ENCODE measurements around the gene KLC4. TPM values are rescaled to one million over a fixed set of nuclear protein-coding genes. Genes with fewer than 3 reads are reported as not detected.

The KLC4 gene
- total RNA-seq, 4 donors from 2014 or later, result 18.0 to 43.4 (median 30.2) TPM

DNA sequence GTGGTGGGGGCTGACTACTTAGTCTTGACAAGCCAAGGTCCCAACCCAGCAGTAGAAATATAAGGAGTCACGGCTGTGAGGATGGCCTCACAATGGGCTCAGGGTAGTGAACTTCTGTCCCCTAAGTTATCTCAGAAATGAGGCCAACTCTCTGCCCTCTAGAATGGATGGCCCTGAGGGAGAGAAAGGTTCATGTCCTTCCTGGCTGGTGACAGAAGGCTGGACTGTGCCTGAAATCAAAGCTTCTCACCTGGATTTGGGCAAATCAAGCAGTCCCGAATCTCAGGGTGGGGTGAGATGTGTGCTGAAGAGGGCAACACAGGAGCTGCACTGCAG is 25.3 kb upstream of the KLC4 start:
- peaks cover 2 to 98% of the 10 kb centered on the region in 2 donors for H3K36me3 ChIP-seq
- no peaks in the 10 kb centered on the region for H3K27me3 ChIP-seq
- WGBS, 2 donors (ENCODE audit: low coverage in 1 of 2), result 67% methylated on average over 1 of the region's 2 CpGs; no CpG with 5 or more reads in 1 of the 2 donors
- H3K4me1 ChIP-seq, result peaks cover 0 to 13% (median 0%) of the 10 kb centered on the region in 3 donors
- H3K4me3 ChIP-seq, result no peak overlapping the region
- no peak for ATAC-seq
- no peaks in the 10 kb centered on the region for H3K9me3 ChIP-seq
- H3K27ac ChIP-seq, result no peak overlapping the region
- TF ChIP-seq EP300 (IDR thresholded peaks at IDR 0.05), result no peak
- TF ChIP-seq, protein P1, sequence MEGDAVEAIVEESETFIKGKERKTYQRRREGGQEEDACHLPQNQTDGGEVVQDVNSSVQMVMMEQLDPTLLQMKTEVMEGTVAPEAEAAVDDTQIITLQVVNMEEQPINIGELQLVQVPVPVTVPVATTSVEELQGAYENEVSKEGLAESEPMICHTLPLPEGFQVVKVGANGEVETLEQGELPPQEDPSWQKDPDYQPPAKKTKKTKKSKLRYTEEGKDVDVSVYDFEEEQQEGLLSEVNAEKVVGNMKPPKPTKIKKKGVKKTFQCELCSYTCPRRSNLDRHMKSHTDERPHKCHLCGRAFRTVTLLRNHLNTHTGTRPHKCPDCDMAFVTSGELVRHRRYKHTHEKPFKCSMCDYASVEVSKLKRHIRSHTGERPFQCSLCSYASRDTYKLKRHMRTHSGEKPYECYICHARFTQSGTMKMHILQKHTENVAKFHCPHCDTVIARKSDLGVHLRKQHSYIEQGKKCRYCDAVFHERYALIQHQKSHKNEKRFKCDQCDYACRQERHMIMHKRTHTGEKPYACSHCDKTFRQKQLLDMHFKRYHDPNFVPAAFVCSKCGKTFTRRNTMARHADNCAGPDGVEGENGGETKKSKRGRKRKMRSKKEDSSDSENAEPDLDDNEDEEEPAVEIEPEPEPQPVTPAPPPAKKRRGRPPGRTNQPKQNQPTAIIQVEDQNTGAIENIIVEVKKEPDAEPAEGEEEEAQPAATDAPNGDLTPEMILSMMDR (IDR thresholded peaks at IDR 0.05), result no peak
- TF ChIP-seq POLR2AphosphoS5 (IDR thresholded peaks at IDR 0.05), result no peak
- TF ChIP-seq POLR2A (IDR thresholded peaks at IDR 0.05), result no peak

DNA sequence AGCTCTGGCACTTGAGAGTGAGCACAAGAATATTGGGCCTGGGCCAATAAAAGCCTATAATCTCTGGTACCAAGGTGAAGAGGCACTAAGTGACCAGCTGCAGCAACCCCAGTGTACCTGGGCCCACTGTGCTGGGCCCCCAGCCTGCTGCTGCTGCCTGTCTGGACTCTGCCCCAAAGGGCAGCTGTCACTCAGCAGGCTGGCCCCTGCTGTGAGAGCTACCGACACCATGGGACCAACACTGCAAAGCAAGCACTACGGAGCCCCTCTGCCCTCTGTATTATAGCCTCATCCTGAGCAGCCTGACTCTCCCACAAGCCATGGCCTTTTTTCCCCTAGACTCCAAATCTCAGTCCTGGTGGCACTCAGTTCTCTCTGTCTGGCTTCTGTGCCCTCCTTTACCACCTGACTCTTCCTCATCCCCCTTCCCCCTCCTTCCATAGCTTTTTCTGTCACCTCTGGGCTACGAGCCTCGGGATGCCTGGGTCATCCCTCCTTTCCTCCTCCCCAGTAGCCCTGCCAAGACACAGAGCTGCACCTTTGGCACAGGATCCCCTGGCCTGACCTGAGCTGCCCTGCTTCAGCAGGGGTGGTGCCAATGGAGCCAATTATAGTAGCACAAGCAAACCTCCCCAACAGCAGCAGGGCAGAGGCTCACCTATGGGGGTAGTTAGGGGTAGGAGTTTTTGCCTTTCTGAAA is 23.8 kb upstream of the KLC4 start:
- Histone ChIP-seq H3K27ac (peak overlapping the region in 2 of 4 donors; percentile 2 to 40), H3K36me3 (peaks cover 0 to 97% of the 10 kb centered on the region in 2 donors), H3K27me3 (no peaks in the 10 kb centered on the region), H3K9me3 (no peaks in the 10 kb centered on the region), H3K4me3 (no peak overlapping the region), H3K4me1 (peaks cover 0 to 13% (median 0%) of the 10 kb centered on the region in 3 donors)
- no peak for TF ChIP-seq POLR2AphosphoS5 (IDR thresholded peaks at IDR 0.05)
- TF ChIP-seq, protein P1 (IDR thresholded peaks at IDR 0.05), result no peak
- TF ChIP-seq POLR2A (IDR thresholded peaks at IDR 0.05), result no peak
- TF ChIP-seq EP300 (IDR thresholded peaks at IDR 0.05), result no peak
- WGBS, 2 donors (ENCODE audit: low coverage in 1 of 2), result 15 to 100% methylated on average over 1 to 2 of the region's 4 CpGs
- ATAC-seq, result no peak

DNA sequence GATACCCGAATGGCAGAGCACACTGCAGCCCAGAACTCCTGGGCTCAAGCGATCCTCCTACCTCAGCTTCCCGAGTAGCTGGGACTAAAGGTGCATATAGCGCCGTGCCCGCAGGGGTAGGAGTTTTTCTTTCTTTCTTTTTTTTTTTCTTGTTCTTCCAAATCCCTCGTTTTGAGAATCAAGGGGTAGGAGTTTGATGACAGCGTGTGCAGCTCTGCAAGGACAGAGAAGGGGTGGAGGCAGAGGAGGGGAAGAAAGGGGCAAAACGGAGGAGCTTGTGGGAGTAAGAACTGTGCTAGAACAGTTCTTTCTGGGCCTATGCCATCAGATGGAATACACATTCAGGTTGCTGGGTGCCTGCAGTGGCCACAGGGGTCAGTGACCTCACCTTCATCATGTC is 22.7 kb upstream of the KLC4 start:
- TF ChIP-seq POLR2A (IDR thresholded peaks at IDR 0.05) (no peak), POLR2AphosphoS5 (IDR thresholded peaks at IDR 0.05) (no peak)
- TF ChIP-seq, protein P1 (IDR thresholded peaks at IDR 0.05), result no peak
- H3K27me3 ChIP-seq, result no peaks in the 10 kb centered on the region
- H3K4me3 ChIP-seq, result no peak overlapping the region
- no peak overlapping the region for H3K27ac ChIP-seq
- peaks cover 0 to 96% of the 10 kb centered on the region in 2 donors for H3K36me3 ChIP-seq
- WGBS, 2 donors (ENCODE audit: low coverage in 1 of 2), result 85 to 94% methylated on average over 3 to 4 of the region's 9 CpGs
- peaks cover 0 to 13% (median 0%) of the 10 kb centered on the region in 3 donors for H3K4me1 ChIP-seq
- ATAC-seq, result no peak
- no peaks in the 10 kb centered on the region for H3K9me3 ChIP-seq

DNA sequence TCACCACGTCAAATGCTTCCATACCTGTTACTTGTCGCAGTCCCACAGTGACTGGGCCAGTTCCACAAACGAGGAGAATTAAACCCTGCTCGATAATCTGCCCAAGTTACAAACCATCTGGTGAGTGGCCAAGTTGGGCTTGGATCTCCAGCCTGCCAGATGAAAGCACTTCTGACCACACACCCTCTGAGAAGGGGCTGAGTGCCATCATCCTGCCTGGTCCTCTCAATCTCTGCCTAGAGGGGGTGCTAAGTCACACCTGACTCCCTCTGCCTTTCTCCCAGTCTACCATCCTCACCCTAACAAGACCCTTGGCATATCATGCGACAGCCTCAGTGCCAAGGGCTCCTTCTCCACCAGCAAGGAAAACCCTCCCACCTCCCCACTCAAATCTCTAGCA is 22.2 kb upstream of the KLC4 start:
- Histone ChIP-seq H3K4me3 (no peak overlapping the region), H3K27ac (no peak overlapping the region), H3K9me3 (no peaks in the 10 kb centered on the region), H3K4me1 (peaks cover 0 to 13% (median 0%) of the 10 kb centered on the region in 3 donors), H3K27me3 (no peaks in the 10 kb centered on the region), H3K36me3 (peaks cover 0 to 94% of the 10 kb centered on the region in 2 donors)
- no peak for TF ChIP-seq EP300 (IDR thresholded peaks at IDR 0.05)
- TF ChIP-seq, protein P1 (IDR thresholded peaks at IDR 0.05), result no peak
- TF ChIP-seq POLR2A (IDR thresholded peaks at IDR 0.05), result no peak
- no peak for TF ChIP-seq POLR2AphosphoS5 (IDR thresholded peaks at IDR 0.05)
- ATAC-seq, result no peak
- WGBS, 2 donors (ENCODE audit: low coverage in 1 of 2), result 63 to 84% methylated on average over 3 to 4 of the region's 5 CpGs

DNA sequence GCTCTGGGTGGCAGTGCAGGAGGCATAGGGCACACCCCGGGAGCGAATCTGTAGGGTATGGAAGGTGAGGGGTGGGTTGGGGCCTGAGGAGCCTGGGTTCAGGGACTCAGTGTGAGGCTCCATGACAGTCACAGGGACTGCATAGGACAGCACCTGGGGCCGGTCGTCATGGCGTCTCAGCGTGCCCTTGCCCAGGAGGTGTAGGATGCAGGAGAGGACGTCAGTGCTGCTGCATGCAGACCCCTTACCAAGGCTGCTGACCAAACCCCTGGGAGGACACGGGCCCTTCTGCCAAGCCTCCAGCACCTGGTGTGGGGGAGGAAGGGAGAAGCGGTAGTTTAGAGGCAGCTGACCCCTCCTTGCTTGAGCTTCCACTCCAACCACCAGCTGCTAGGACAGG is 21.7 kb upstream of the KLC4 start:
- ATAC-seq, result no peak
- TF ChIP-seq, protein P1 (IDR thresholded peaks at IDR 0.05), result no peak
- no peak for TF ChIP-seq POLR2A (IDR thresholded peaks at IDR 0.05)
- peaks cover 0 to 94% of the 10 kb centered on the region in 2 donors for H3K36me3 ChIP-seq
- no peaks in the 10 kb centered on the region for H3K27me3 ChIP-seq
- H3K4me3 ChIP-seq, result no peak overlapping the region
- peaks cover 0 to 13% (median 0%) of the 10 kb centered on the region in 3 donors for H3K4me1 ChIP-seq
- H3K9me3 ChIP-seq, result no peaks in the 10 kb centered on the region
- 94% methylated on average over 2 of the region's 9 CpGs; no CpG with 5 or more reads in 1 of the 2 donors for WGBS, 2 donors (ENCODE audit: low coverage in 1 of 2)
- no peak overlapping the region for H3K27ac ChIP-seq

All from gastroesophageal sphincter (tissue), 4 donors.